ENCODE measurements around the gene TMEM259.

The TMEM259 gene

GRCh38 chr19:1016647-1017114 is 4.2 kb downstream of the TMEM259 start:
- peaks cover 2 to 66% (median 27%) of the 10 kb centered on the region in 4 experiments for H3K36me3 ChIP-seq (ENCODE audit: control insufficient read depth in 4 of 4, insufficient read depth in 4 of 4, low read length in 3 of 4)
- peak overlapping the region in 1 of 2 experiments; percentile 36 for H3K27ac ChIP-seq (ENCODE audit: insufficient read depth in 1 of 2, low read depth in 1 of 2, low read length in 2 of 2, poor library complexity in 1 of 2, severe bottlenecking in 2 of 2)
- peaks cover 0 to 43% (median 36%) of the 10 kb centered on the region in 4 experiments for H3K4me1 ChIP-seq (ENCODE audit: control extremely low read depth in 1 of 4, control insufficient read depth in 4 of 4, insufficient read depth in 4 of 4, low read length in 3 of 4)
- CTCF ChIA-PET: interaction anchor here (0.9 to 1.2 kb wide), 3 partner anchors 68 to 198 kb away, joined by 3 read pairs; no protein-coding TSS in a partner anchor
- POLR2A ChIA-PET: no interaction called here
- 82% methylated on average over 12 of the region's 12 CpGs for WGBS (ENCODE audit: insufficient coverage)
- no peak for DNase-seq
- H3K4me3 ChIP-seq (ENCODE audit: control insufficient read depth in 1 of 7, extremely low read depth in 1 of 7, insufficient read depth in 4 of 7, low read depth in 2 of 7, low read length in 6 of 7): no peak overlapping the region
- H3K9me3 ChIP-seq (ENCODE audit: control extremely low read depth in 1 of 5, control insufficient read depth in 4 of 5, insufficient read depth in 2 of 5, low read depth in 1 of 5, low read length in 4 of 5): no peaks in the 10 kb centered on the region
- H3K27me3 ChIP-seq (replicated peaks in 2 of 5; ENCODE audit: control insufficient read depth in 4 of 5, insufficient read depth in 5 of 5, low read length in 4 of 5): no peaks in the 10 kb centered on the region

GRCh38 chr19:1015782-1016646 is 4.9 kb downstream of the TMEM259 start:
- Histone ChIP-seq H3K36me3 (ENCODE audit: control insufficient read depth in 4 of 4, insufficient read depth in 4 of 4, low read length in 3 of 4) (peaks cover 2 to 72% (median 31%) of the 10 kb centered on the region in 4 experiments), H3K9me3 (ENCODE audit: control extremely low read depth in 1 of 5, control insufficient read depth in 4 of 5, insufficient read depth in 2 of 5, low read depth in 1 of 5, low read length in 4 of 5) (no peaks in the 10 kb centered on the region), H3K4me3 (ENCODE audit: control insufficient read depth in 1 of 7, extremely low read depth in 1 of 7, insufficient read depth in 4 of 7, low read depth in 2 of 7, low read length in 6 of 7) (no peak overlapping the region), H3K4me1 (ENCODE audit: control extremely low read depth in 1 of 4, control insufficient read depth in 4 of 4, insufficient read depth in 4 of 4, low read length in 3 of 4) (peaks cover 0 to 39% (median 33%) of the 10 kb centered on the region in 4 experiments), H3K27ac (ENCODE audit: insufficient read depth in 1 of 2, low read depth in 1 of 2, low read length in 2 of 2, poor library complexity in 1 of 2, severe bottlenecking in 2 of 2) (peak overlapping the region in 1 of 2 experiments; percentile 36), H3K27me3 (replicated peaks in 2 of 5; ENCODE audit: control insufficient read depth in 4 of 5, insufficient read depth in 5 of 5, low read length in 4 of 5) (no peaks in the 10 kb centered on the region)
- ChIA-PET POLR2A (interaction anchor here (0.6 kb wide), 1 partner anchor 17 kb away, joined by 3 read pairs; no protein-coding TSS in a partner anchor), CTCF (interaction anchor here (1.0 to 1.5 kb wide), 3 partner anchors 12 to 92 kb away, joined by 3 to 6 read pairs (median 3); no protein-coding TSS in a partner anchor)
- DNase-seq: no peak
- 91% methylated on average over 25 of the region's 31 CpGs for WGBS (ENCODE audit: insufficient coverage)

GRCh38 chr19:1015061-1015781 is 5.7 kb downstream of the TMEM259 start:
- no peaks in the 10 kb centered on the region for H3K27me3 ChIP-seq (replicated peaks in 2 of 5; ENCODE audit: control insufficient read depth in 4 of 5, insufficient read depth in 5 of 5, low read length in 4 of 5)

GRCh38 chr19:1014161-1015060 is 6.5 kb downstream of the TMEM259 start:
- H3K4me1 ChIP-seq (ENCODE audit: control extremely low read depth in 1 of 4, control insufficient read depth in 4 of 4, insufficient read depth in 4 of 4, low read length in 3 of 4): peaks cover 0 to 28% (median 22%) of the 10 kb centered on the region in 4 experiments
- DNase-seq: no peak
- no peak overlapping the region for H3K4me3 ChIP-seq (ENCODE audit: control insufficient read depth in 1 of 7, extremely low read depth in 1 of 7, insufficient read depth in 4 of 7, low read depth in 2 of 7, low read length in 6 of 7)
- 94% methylated on average over 48 of the region's 49 CpGs for whole genome bisulfite sequencing (ENCODE audit: insufficient coverage)
- peaks cover 4 to 87% (median 42%) of the 10 kb centered on the region in 4 experiments for H3K36me3 ChIP-seq (ENCODE audit: control insufficient read depth in 4 of 4, insufficient read depth in 4 of 4, low read length in 3 of 4)
- no peaks in the 10 kb centered on the region for H3K9me3 ChIP-seq (ENCODE audit: control extremely low read depth in 1 of 5, control insufficient read depth in 4 of 5, insufficient read depth in 2 of 5, low read depth in 1 of 5, low read length in 4 of 5)
- no peak overlapping the region for H3K27ac ChIP-seq (ENCODE audit: insufficient read depth in 1 of 2, low read depth in 1 of 2, low read length in 2 of 2, poor library complexity in 1 of 2, severe bottlenecking in 2 of 2)
- H3K27me3 ChIP-seq (replicated peaks in 2 of 5; ENCODE audit: control insufficient read depth in 4 of 5, insufficient read depth in 5 of 5, low read length in 4 of 5): no peaks in the 10 kb centered on the region
- ChIA-PET CTCF (interaction anchor here (0.6 to 1.5 kb wide), 2 partner anchors 10 to 18 kb away, joined by 3 to 6 read pairs; no protein-coding TSS in a partner anchor), POLR2A (interaction anchor here (1.0 kb wide), 1 partner anchor 13 kb away, joined by 3 read pairs; no protein-coding TSS in a partner anchor)

More at GRCh38 chr19:1015061-1015781, 5.7 kb downstream of the TMEM259 start:
- ChIA-PET CTCF (interaction anchor here (1.5 kb wide), 1 partner anchor 11 kb away, joined by 6 read pairs; no protein-coding TSS in a partner anchor), POLR2A (interaction anchor here (0.6 kb wide), 1 partner anchor 16 kb away, joined by 3 read pairs; no protein-coding TSS in a partner anchor)
- Histone ChIP-seq H3K27ac (ENCODE audit: insufficient read depth in 1 of 2, low read depth in 1 of 2, low read length in 2 of 2, poor library complexity in 1 of 2, severe bottlenecking in 2 of 2) (no peak overlapping the region), H3K36me3 (ENCODE audit: control insufficient read depth in 4 of 4, insufficient read depth in 4 of 4, low read length in 3 of 4) (peaks cover 4 to 80% (median 37%) of the 10 kb centered on the region in 4 experiments), H3K4me1 (ENCODE audit: control extremely low read depth in 1 of 4, control insufficient read depth in 4 of 4, insufficient read depth in 4 of 4, low read length in 3 of 4) (peaks cover 0 to 36% (median 30%) of the 10 kb centered on the region in 4 experiments), H3K9me3 (ENCODE audit: control extremely low read depth in 1 of 5, control insufficient read depth in 4 of 5, insufficient read depth in 2 of 5, low read depth in 1 of 5, low read length in 4 of 5) (no peaks in the 10 kb centered on the region), H3K4me3 (ENCODE audit: control insufficient read depth in 1 of 7, extremely low read depth in 1 of 7, insufficient read depth in 4 of 7, low read depth in 2 of 7, low read length in 6 of 7) (no peak overlapping the region)
- WGBS (ENCODE audit: insufficient coverage): 98% methylated on average over 24 of the region's 29 CpGs
- no peak for DNase-seq

- ChIA-PET POLR2A (no interaction called here), CTCF (interaction anchor here (1.1 kb wide), 1 partner anchor 8 kb away, joined by 3 read pairs; the partner anchor contains the start of gene RNU6-2)
Measured at GRCh38 chr19:1013218-1013617, 7.7 kb downstream of the TMEM259 start.

GRCh38 chr19:1012334-1012733 is 8.6 kb downstream of the TMEM259 start:
- ChIA-PET POLR2A (no interaction called here), CTCF (no interaction called here)
- Histone ChIP-seq H3K4me3 (ENCODE audit: control insufficient read depth in 1 of 7, extremely low read depth in 1 of 7, insufficient read depth in 4 of 7, low read depth in 2 of 7, low read length in 6 of 7) (no peak overlapping the region), H3K27me3 (replicated peaks in 2 of 5; ENCODE audit: control insufficient read depth in 4 of 5, insufficient read depth in 5 of 5, low read length in 4 of 5) (no peaks in the 10 kb centered on the region), H3K9me3 (ENCODE audit: control extremely low read depth in 1 of 5, control insufficient read depth in 4 of 5, insufficient read depth in 2 of 5, low read depth in 1 of 5, low read length in 4 of 5) (no peaks in the 10 kb centered on the region), H3K27ac (ENCODE audit: insufficient read depth in 1 of 2, low read depth in 1 of 2, low read length in 2 of 2, poor library complexity in 1 of 2, severe bottlenecking in 2 of 2) (no peak overlapping the region), H3K4me1 (ENCODE audit: control extremely low read depth in 1 of 4, control insufficient read depth in 4 of 4, insufficient read depth in 4 of 4, low read length in 3 of 4) (peaks cover 0 to 7% (median 4%) of the 10 kb centered on the region in 4 experiments), H3K36me3 (ENCODE audit: control insufficient read depth in 4 of 4, insufficient read depth in 4 of 4, low read length in 3 of 4) (peaks cover 4 to 72% (median 48%) of the 10 kb centered on the region in 4 experiments)
- no peak for DNase-seq
- over 99% methylated on average over 13 of the region's 18 CpGs for WGBS (ENCODE audit: insufficient coverage)

More at GRCh38 chr19:1013218-1013617, 7.7 kb downstream of the TMEM259 start:
- Histone ChIP-seq H3K36me3 (ENCODE audit: control insufficient read depth in 4 of 4, insufficient read depth in 4 of 4, low read length in 3 of 4) (peaks cover 4 to 81% (median 50%) of the 10 kb centered on the region in 4 experiments), H3K9me3 (ENCODE audit: control extremely low read depth in 1 of 5, control insufficient read depth in 4 of 5, insufficient read depth in 2 of 5, low read depth in 1 of 5, low read length in 4 of 5) (no peaks in the 10 kb centered on the region), H3K27ac (ENCODE audit: insufficient read depth in 1 of 2, low read depth in 1 of 2, low read length in 2 of 2, poor library complexity in 1 of 2, severe bottlenecking in 2 of 2) (no peak overlapping the region), H3K4me3 (ENCODE audit: control insufficient read depth in 1 of 7, extremely low read depth in 1 of 7, insufficient read depth in 4 of 7, low read depth in 2 of 7, low read length in 6 of 7) (no peak overlapping the region), H3K4me1 (ENCODE audit: control extremely low read depth in 1 of 4, control insufficient read depth in 4 of 4, insufficient read depth in 4 of 4, low read length in 3 of 4) (peaks cover 0 to 16% (median 13%) of the 10 kb centered on the region in 4 experiments), H3K27me3 (replicated peaks in 2 of 5; ENCODE audit: control insufficient read depth in 4 of 5, insufficient read depth in 5 of 5, low read length in 4 of 5) (no peaks in the 10 kb centered on the region)
- no peak for DNase-seq
- WGBS (ENCODE audit: insufficient coverage): 96% methylated on average over 2 of the region's 10 CpGs

All from common myeloid progenitor, CD34-positive (primary cell).